NAMALWA (cell line): ENCODE results near the gene MTOR.
"Not testable (repeated sequence)": the region's sequence is repeated elsewhere in the genome, so short reads cannot be mapped to it uniquely, and the experiment has no call there.

Experiments used
- DNase-seq: peaks from one replicate; pipeline ENCODE4 v3.0.0-alpha.2; 2015; ENCODE audit warnings: low spot score

The MTOR gene

DNA sequence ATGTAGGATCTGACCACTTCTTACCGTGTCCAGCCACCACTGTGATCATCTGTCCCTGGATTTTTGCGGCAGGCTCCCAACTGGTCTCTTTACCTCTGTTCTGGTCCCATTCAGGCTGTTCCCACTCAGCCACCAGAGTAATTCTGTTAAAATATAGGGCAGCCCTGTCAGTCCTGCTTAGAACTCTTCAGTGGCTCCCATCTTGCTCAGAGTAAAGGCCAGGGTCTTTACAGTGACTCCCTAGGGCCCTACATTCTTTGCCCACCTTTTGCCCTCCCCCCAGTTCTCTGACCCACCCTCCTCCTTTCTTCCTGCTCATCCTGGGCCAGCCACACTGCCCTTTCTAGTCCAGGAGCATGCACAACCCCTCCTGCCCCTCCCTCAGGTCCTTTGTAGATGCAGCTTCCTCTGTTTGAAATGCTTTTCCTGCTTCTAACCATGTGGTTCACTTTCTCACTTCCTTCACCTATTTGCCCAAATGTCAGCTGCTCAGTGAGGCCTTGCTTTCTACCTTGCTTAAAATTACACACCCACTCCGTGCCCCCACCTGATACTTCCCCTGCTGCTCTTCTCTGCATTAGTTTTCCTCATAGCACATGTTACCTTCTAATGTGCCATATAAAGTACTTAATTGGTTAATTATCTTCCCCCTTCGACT is 18.5 kb upstream of the MTOR start:
- DNase-seq, result peak; percentile 37

DNA sequence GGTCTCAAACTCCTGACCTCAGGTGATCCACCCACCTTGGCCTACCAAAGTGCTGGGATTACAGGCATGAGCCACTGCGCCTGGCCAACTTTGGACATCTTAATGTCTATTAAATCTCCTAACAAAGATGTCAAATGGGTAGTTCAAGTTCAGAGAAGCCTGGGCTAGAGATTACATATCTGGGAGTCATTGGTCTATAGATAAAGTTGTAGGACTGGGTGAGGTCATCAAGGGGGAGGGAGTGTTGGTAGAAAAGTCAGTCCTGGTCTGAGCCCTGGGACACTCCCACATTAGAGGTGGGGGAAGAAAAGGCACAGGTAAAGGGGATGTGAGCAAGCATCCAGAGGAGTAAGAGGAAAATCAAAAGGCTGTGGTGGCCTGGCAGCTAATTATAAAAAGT is 17.3 kb upstream of the MTOR start:
- DNase-seq, result no peak

DNA sequence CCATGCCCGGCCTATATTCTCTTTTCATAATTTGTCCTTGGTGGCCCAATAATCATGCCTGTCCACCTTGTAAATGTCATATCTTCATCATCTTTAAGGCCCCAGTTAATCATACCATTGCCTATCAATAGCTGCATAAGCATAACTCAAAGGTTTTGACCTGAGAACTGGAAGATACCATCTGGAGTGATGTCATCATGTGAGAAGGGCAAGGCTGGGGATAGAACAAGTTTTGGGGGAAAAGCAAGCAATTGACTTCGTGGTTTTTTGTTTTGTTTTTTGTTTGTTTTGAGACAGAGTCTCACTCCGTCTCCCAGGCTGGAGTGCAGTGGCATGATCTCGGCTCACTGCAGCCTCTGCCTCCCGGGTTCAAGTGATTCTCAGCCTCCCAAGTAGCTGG is 16.8 kb upstream of the MTOR start:
- DNase-seq, result no peak

GRCh38 chr1:11273595-11274234 is 11.4 kb upstream of the MTOR start:
- peak; percentile 49 for DNase-seq

- DNase-seq, result peak; percentile 92
These were observed 10.7 kb upstream of the MTOR start, which contains the start of gene UBIAD1 for GRCh38 chr1:11272832-11273594. UBIAD1 (plus strand) TSS chr1:11273198; CDS start chr1:11273532, 334 bp downstream.

- DNase-seq, result peak; percentile 58
These were observed 10.1 kb upstream of the MTOR start for GRCh38 chr1:11272544-11272831.

- DNase-seq, result not testable (repeated sequence)
These were observed 5.3 kb upstream of the MTOR start for GRCh38 chr1:11267350-11268337.

DNA sequence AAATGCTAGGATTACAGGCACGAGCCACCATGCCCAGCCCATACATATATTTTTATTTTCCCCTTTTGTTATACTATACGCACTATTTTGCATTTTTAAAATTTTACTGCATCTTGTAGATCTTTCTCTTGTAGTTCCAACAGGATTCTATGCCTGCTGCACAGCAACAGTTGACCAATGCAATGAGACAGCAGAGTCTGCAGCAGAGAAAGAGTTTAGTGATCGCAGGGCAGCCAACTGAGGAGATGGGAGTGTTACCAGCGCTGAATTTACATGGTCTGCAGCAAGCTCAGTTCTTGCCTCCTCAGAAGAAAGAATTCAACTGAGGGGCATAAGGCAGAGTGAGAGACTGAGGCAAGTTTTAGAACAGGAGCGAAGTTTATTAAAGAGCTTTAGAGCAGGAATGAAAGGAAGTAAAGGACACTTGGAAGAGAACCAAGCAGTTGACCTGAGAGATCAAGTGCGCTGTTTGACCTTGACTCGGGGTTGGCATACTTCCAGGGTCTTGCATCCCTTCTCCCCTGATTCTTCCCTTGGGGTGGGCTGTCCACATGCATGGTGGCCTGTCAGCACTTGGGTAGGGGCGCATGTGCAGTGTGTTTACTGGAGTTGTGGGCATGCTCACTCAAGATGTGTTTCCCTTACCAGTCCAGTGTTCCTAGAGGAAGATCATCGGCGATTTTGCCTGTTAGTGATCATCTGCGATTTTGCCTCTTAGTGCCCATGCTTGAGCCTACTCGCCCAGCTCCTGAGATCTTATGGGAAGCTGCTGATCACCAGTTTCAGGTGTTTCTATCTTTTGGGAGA is 4.1 kb upstream of the MTOR start:
- no peak for DNase-seq

DNA sequence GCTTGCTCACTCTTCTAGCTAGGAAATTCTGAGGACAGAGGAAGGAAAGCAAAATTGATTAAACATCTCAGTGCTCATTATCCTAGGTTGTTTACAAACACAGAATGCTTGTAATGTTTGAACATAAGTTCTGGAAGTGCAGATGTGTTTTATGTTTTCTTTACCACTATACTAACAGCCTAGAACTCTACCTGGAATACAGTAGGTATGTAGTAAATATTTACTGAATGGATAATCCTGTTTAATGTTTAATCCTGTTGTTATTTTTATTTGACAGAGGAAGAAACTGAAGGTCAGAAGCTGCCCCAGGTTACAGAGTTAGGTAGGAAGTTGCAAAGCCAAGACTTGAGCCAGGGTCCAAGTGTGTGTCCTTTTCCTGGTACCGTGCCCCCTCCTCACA is 6.1 kb downstream of the MTOR start:
- no peak for DNase-seq

DNA sequence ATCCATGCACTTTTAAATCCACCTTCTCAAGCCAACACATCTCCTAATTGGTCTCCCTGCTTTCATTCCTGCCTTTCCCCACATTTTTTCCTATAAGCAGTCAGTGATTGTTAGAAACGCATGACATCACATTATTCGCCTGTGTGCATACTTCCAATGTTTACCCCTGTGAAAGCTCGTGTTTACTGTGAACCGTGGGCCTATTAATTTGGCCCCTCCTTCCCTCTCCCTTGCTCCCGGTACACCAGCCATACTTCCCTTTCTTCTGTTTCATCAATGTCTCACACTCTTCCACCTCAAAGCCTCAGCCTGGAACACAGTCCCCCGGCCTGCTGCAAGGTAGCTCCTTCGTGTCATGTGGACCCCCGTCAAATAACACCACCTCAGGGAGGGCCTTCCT is 9.1 kb downstream of the MTOR start:
- no peak for DNase-seq

GRCh38 chr1:11252538-11252937 is 9.8 kb downstream of the MTOR start:
- DNase-seq, result no peak

GRCh38 chr1:11248169-11248568 is 14.2 kb downstream of the MTOR start:
- DNase-seq, result peak; percentile 34

DNA sequence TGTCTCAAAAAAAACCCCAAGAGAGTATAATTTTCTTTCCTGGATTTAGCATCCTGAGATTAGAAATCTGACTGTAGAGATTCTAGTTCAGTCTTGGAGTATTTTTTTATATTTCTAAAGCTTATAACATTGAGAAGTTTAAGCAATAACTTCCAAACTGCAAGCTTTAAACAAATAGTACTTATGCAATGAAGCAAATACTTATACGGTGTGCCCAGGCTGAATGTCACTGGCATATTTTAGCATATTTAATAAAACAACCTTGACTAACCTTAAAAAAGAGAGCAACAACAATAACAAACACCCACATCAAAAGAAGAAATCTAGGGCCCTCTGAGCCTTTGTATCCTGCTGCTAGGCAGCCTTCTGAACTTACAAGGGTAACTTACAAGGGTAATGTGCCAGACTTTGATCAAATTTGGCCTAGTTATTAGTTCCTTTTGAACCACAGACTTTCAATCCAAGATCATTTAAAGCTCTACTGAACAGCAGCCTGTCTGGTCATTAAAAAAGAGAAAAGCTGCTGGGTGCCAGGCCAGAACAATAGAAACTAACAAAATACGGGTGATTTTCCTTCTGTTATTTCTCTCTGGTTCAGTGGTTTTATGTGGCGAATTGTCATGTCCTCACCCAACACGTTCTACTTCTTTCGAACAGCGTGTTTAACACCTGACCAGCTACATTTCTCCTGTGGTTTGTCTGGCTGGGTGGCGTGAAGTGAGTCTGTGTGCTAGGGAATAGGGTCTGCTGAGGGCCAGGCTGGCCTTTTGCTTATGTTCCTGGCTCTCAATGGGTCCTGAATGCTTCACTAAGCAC is 16.2 kb downstream of the MTOR start:
- DNase-seq, result no peak

DNA sequence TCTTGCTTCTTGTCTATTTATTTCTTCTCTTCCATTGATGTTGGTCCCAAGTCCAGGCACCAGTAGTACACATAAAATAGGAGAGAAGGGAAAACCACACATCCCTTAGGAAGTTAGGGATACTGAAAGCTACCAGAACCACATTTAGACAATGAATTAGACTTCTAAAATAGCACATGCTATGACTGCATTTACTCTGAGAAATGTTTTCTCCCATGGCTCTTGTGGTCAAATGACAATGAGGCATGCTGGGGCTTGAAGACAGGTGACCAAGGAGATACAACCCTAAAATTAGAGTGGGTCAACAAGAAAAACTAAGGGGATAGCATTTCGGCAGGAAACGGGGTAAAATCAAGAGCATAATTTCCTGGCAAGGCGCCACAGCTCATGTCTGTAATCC is 17.1 kb downstream of the MTOR start:
- no peak for DNase-seq

- DNase-seq, result no peak
These were observed 24.0 kb downstream of the MTOR start for GRCh38 chr1:11238311-11238710.

GRCh38 chr1:11237356-11237755 is 25.0 kb downstream of the MTOR start:
- DNase-seq, result no peak

DNA sequence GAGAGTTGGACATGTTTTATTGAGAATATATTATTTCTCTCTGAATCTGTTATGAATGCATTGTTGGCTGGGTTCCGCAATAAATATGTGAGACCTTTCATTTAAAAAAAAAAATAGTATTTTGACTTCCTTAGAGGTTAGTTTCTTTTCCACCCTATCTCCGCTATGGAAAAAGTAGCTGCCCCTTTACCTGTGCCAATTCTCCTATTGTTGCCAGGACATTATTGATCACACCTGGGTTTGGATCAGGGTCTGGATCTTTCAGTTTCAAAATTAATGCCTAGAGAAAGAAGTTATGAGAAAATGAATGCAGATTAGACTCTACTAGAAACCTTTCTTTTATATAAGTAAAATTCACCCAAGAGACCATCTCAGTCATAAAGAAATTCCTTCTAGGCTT is 29.1 kb downstream of the MTOR start:
- DNase-seq, result no peak

DNA sequence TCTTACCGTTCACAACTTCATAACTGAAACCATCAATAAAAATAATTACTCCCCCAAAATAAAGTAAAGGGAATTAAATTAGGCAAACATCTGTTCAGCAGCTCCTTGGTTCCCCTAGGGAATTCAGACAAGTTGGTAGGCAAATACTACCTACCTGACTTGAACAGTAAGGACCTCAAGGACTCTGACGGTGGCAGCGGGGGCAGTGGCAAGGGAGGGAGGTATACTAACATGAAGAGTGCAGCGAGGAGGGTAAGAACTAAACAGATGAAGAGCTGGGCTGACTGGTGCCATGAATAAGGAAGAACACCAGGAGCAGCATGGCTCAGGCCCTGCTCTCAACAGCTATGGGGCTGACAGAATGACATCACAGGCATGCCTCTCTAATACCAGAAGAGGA is 33.1 kb downstream of the MTOR start:
- peak; percentile 50 for DNase-seq

GRCh38 chr1:11227106-11228077 is 35.0 kb downstream of the MTOR start:
- DNase-seq, result peak; percentile 56
